ENCODE measurements around the gene LIG1. TPM values are rescaled to one million over a fixed set of nuclear protein-coding genes. Genes with fewer than 3 reads are reported as not detected.

The LIG1 gene
- total RNA-seq, 1 experiment from 2014 or later = 41.3 TPM

- ATAC-seq = no peak
- CTCF ChIA-PET = no interaction called here
- POLR2A ChIA-PET = no interaction called here
- intact Hi-C loops (cut with micrococcal nuclease; ENCODE audit: unreplicated experiment) = no loop called here
- no peak overlapping the region for H3K4me3 ChIP-seq (ENCODE audit: low read depth in 2 of 2, low read length in 2 of 2)
- H3K9me3 ChIP-seq (ENCODE audit: control insufficient read depth, insufficient read depth, low read depth, low read length) = no peaks in the 10 kb centered on the region; the same call in 1 of the 2 replicates
- TF ChIP-seq REST (IDR thresholded peaks at IDR 0.05; ENCODE audit: insufficient read depth in 1 of 2, low read depth in 2 of 2, low read length in 1 of 2) = no peak
- in situ Hi-C loops (cut with HindIII; ENCODE audit: low pct_unique_long_range_greater_than_20kb, low sequenced_read_pairs) = no loop called here
- H3K4me1 ChIP-seq (ENCODE audit: control insufficient read depth, insufficient read depth, low read length) = 0 out of 2 replicates have a peak, but pooled peaks cover 2% of the 10 kb centered on the region
- no TSS peak for BruUV-seq (replicated peaks)
- no peaks in the 10 kb centered on the region for H3K27me3 ChIP-seq (ENCODE audit: control insufficient read depth, insufficient read depth, low read length)
- H3K27ac ChIP-seq (ENCODE audit: low read length) = no peak overlapping the region
- H3K36me3 ChIP-seq (ENCODE audit: control insufficient read depth, insufficient read depth, low read length) = no peaks in the 10 kb centered on the region
- no peak for DNase-seq (ENCODE audit: low read depth, low spot score)
These were observed 12.3 kb upstream of the LIG1 start for GRCh38 chr19:48182434-48182833.

GRCh38 chr19:48181505-48181904 lies 11.4 kb upstream of the LIG1 start:
- TF ChIP-seq POLR2AphosphoS5 (IDR thresholded peaks at IDR 0.05; ENCODE audit: low read depth, low read length) = no peak
- no peak for TF ChIP-seq SIN3A (IDR thresholded peaks at IDR 0.05; ENCODE audit: borderline replicate concordance, insufficient read depth, low read depth, low read length)
- TF ChIP-seq TCF7L2 (IDR thresholded peaks at IDR 0.05; ENCODE audit: low read depth, low read length) = no peak
- TF ChIP-seq REST (IDR thresholded peaks at IDR 0.05; ENCODE audit: insufficient read depth in 1 of 2, low read depth in 2 of 2, low read length in 1 of 2) = no peak
- TF ChIP-seq CTCF (IDR thresholded peaks at IDR 0.05) = no peak
- Histone ChIP-seq H3K36me3 (ENCODE audit: control insufficient read depth, insufficient read depth, low read length) (no peaks in the 10 kb centered on the region), H3K4me1 (ENCODE audit: control insufficient read depth, insufficient read depth, low read length) (no peaks in the 10 kb centered on the region), H3K27ac (ENCODE audit: low read length) (no peak overlapping the region), H3K4me3 (ENCODE audit: low read depth in 2 of 2, low read length in 2 of 2) (no peak overlapping the region), H3K9me3 (ENCODE audit: control insufficient read depth, insufficient read depth, low read depth, low read length) (no peaks in the 10 kb centered on the region; the same call in 1 of the 2 replicates), H3K27me3 (ENCODE audit: control insufficient read depth, insufficient read depth, low read length) (no peaks in the 10 kb centered on the region)
- CTCF ChIA-PET = no interaction called here
- no peak for ATAC-seq
- BruUV-seq (replicated peaks) = no TSS peak
- intact Hi-C loops (cut with micrococcal nuclease; ENCODE audit: unreplicated experiment) = no loop called here
- POLR2A ChIA-PET = no interaction called here
- in situ Hi-C loops (cut with HindIII; ENCODE audit: low pct_unique_long_range_greater_than_20kb, low sequenced_read_pairs) = no loop called here
- DNase-seq (ENCODE audit: low read depth, low spot score) = no peak

Data from Panc1 (cell line).